ENCODE measurements around the gene MATK. TPM values are rescaled to one million over a fixed set of nuclear protein-coding genes. Genes with fewer than 3 reads are reported as not detected.

MATK gene
- total RNA-seq, 2 experiments from 2014 or later, result 29.4 to 31.8 TPM

DNA sequence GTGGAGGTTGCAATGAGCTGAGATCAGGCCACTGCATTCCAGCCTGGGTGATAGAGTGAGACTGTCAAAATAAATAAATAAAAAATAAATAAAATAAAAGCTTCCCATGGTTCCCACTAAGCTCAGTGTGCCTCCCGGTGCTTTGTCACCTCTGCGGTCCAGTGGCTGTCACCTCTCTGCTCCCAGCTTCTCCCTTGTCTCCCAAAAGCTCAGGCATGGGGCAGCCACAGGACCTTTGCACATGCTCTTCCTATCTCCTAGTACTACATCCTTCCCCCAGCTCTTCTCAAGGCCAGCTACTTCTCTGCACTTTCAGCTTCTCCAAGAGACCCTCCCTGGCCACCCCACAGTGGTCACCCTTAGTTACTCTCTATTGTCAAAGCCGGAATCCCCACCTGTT lies 7.6 kb upstream of the MATK start:
- POLR2A ChIA-PET, result interaction anchor here (0.6 to 1.1 kb wide), 2 partner anchors 16 to 31 kb away, joined by 3 read pairs; no protein-coding TSS in a partner anchor
- ATAC-seq (ENCODE audit: low read depth), result no peak
- Mint-ChIP-seq H3K4me3 (no peak overlapping the region), H3K27me3 (no peaks in the 10 kb centered on the region), H3K4me1 (peaks cover 10% of the 10 kb centered on the region), H3K36me3 (peaks cover 12% of the 10 kb centered on the region), H3K9me3 (peaks cover 11% of the 10 kb centered on the region), H3K27ac (no peak overlapping the region)
- DNase-seq, result no peak

DNA sequence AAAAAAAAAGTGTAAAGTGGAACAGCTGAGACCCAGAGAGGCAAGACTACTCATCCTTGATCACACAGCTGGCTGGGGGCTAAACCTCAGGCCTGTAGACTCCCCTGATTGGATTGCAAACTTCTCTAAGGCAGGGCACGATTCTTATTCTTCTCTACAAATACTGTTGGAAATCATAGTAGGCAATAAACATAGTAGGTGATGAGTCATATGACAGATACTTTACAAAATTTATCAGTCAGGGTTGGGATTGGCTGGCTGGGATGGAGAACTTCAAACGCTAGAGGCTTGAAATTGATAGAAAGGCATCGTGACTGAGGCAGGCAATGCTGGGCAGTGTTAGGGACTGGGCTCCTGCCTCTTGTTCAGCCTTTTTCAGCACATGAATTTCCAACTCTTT lies 5.9 kb upstream of the MATK start:
- ATAC-seq (ENCODE audit: low read depth) (no peak), DNase-seq (no peak)
- Mint-ChIP-seq H3K9me3 (peaks cover 11% of the 10 kb centered on the region), H3K36me3 (peaks cover 9% of the 10 kb centered on the region), H3K4me1 (peaks cover 5% of the 10 kb centered on the region), H3K27me3 (no peaks in the 10 kb centered on the region), H3K4me3 (no peak overlapping the region), H3K27ac (no peak overlapping the region)
- POLR2A ChIA-PET, result no interaction called here

DNA sequence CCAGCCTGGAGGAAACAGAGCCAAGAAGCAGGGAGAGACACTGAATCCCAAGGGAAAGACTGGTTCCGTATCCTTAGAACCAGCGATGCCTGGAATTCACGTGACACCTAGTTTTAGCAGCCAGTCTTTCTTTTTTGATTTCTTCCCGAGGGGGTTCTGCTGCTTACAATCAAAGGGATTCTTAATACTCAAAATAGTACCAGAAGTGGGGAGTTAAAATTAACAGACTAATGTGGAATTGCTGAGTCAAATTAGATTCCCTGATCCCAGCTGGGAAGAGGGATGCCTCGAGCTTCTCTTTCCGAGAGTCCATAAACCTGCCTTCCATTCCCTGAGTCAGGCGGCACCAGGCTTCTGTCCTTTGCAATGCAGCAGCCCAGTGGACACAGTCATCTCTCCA lies 4.8 kb upstream of the MATK start:
- Mint-ChIP-seq H3K36me3 (peaks cover 3% of the 10 kb centered on the region), H3K4me3 (no peak overlapping the region), H3K27me3 (no peaks in the 10 kb centered on the region)

DNA sequence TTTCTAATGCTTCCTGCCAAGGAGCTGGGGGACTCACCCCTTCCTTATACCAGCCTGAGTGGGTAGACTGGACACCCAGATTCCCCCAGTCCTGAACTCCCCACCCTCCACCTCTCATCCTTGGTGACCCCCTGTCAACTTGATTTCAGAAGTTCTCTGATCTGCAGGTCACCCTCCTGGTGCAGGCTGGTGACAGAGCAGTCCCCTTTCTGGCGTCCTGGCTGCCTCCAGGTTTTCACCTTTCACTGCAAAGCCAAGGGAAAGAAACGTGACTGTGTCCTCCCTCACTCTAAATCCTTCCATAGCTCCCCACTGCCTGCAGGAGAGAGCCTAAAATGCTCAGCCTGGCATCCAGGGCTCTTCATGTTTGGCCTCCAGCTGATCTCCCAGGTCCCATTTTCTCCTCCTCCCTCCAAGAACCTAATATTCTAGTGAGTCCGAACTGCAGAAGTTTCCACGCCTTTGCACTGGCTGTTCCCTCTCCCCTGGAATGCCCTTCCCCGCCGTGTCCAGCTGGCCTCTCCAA lies 4.1 kb upstream of the MATK start:
- no peak overlapping the region for H3K4me3 Mint-ChIP-seq
- peaks cover 5% of the 10 kb centered on the region for H3K9me3 Mint-ChIP-seq
- H3K27me3 Mint-ChIP-seq, result no peaks in the 10 kb centered on the region
- H3K4me1 Mint-ChIP-seq, result peaks cover 5% of the 10 kb centered on the region
- H3K36me3 Mint-ChIP-seq, result peaks cover 3% of the 10 kb centered on the region
- no peak for DNase-seq
- ATAC-seq (ENCODE audit: low read depth), result no peak
- no peak overlapping the region for H3K27ac Mint-ChIP-seq
- POLR2A ChIA-PET, result interaction anchor here (0.7 kb wide), 1 partner anchor 93 kb away, joined by 3 read pairs; no protein-coding TSS in a partner anchor

More for the DNA sequence above, 4.8 kb upstream of the MATK start:
- DNase-seq (no peak), ATAC-seq (ENCODE audit: low read depth) (no peak)
- Mint-ChIP-seq H3K27ac (no peak overlapping the region), H3K4me1 (peaks cover 5% of the 10 kb centered on the region), H3K9me3 (peaks cover 5% of the 10 kb centered on the region)
- POLR2A ChIA-PET, result no interaction called here

DNA sequence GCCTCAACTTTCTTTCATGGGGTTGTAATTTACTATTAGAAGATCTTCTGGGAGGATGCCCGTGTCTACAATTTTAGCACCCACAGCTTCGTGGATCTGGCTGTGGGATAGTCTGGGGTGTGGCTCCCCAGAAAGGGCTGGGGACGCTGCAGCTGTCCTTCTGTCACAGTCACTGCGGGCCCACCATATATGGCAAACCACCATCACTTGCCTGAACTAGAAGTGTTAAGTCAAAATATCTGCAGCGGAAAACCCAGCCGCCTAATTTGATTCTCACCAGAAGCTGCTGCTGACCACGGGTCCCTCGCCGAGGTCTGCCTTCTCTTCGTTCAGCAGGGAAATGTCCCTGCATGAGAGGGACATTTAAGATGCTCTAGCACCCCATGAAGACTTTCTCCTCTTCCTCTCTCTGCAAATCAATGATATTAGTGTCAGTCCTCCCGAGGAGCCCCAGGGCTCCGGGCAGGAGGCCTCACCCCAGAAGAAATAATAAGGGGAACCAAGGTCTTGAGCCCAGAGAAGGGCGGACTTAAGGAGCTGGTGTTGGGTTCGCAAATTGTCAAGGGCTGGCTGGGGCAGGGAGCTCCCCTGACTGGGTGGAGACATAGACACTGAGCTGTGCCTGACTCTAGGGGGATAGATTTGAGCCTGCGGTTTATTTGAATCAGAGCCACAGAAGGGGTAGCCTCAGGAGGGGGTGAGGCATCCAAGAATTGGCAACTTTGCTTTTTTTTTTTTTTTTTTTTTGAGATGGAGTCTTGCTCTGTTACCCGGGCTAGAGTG lies 3.0 kb upstream of the MATK start:
- no peak overlapping the region for H3K4me3 Mint-ChIP-seq
- ATAC-seq (ENCODE audit: low read depth), result no peak

DNA sequence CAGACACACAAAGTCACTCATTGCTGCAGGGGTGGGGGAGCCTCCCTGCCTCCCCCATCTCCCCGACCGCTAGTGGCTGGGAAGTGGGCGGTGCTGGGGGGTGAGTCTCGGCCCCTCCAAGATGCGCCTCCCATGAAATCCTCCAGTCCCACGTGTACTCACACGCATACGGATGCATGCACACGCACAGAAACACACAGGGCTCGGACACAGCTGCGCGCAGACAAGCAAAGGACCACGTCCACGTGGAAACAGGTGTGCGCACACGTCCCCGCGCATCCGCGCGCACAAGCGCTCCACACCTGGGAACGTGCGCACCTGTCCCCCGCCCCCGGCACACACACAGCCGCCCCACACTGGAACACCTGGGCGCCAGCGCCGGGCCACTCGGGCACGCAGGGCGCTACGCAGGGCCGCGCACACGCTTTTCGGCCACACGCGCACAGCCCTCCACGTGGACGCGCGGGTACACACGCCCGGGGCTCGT lies 687 bp downstream of the MATK start:
- H3K9me3 Mint-ChIP-seq, result peaks cover 10% of the 10 kb centered on the region
- H3K27me3 Mint-ChIP-seq, result no peaks in the 10 kb centered on the region
- ATAC-seq (ENCODE audit: low read depth) (peak; percentile 40), DNase-seq (no peak)
- H3K4me3 Mint-ChIP-seq, result peak overlapping the region; percentile 83
- POLR2A ChIA-PET, result interaction anchor here (0.6 to 1.0 kb wide), 2 partner anchors 17 to 27 kb away, joined by 4 read pairs; no protein-coding TSS in a partner anchor
- peaks cover 24% of the 10 kb centered on the region for H3K36me3 Mint-ChIP-seq
- peaks cover 8% of the 10 kb centered on the region for H3K4me1 Mint-ChIP-seq
- H3K27ac Mint-ChIP-seq, result peak overlapping the region; percentile 70

More for the DNA sequence above, 3.0 kb upstream of the MATK start:
- H3K27me3 Mint-ChIP-seq, result no peaks in the 10 kb centered on the region
- H3K27ac Mint-ChIP-seq, result peak overlapping the region; percentile 56
- no peak for DNase-seq
- H3K36me3 Mint-ChIP-seq, result peaks cover 5% of the 10 kb centered on the region
- POLR2A ChIA-PET, result interaction anchor here (0.7 to 2.0 kb wide), 4 partner anchors 8 to 92 kb away, joined by 3 to 5 read pairs (median 3); no protein-coding TSS in a partner anchor
- H3K4me1 Mint-ChIP-seq, result peaks cover 8% of the 10 kb centered on the region
- H3K9me3 Mint-ChIP-seq, result peaks cover 5% of the 10 kb centered on the region

DNA sequence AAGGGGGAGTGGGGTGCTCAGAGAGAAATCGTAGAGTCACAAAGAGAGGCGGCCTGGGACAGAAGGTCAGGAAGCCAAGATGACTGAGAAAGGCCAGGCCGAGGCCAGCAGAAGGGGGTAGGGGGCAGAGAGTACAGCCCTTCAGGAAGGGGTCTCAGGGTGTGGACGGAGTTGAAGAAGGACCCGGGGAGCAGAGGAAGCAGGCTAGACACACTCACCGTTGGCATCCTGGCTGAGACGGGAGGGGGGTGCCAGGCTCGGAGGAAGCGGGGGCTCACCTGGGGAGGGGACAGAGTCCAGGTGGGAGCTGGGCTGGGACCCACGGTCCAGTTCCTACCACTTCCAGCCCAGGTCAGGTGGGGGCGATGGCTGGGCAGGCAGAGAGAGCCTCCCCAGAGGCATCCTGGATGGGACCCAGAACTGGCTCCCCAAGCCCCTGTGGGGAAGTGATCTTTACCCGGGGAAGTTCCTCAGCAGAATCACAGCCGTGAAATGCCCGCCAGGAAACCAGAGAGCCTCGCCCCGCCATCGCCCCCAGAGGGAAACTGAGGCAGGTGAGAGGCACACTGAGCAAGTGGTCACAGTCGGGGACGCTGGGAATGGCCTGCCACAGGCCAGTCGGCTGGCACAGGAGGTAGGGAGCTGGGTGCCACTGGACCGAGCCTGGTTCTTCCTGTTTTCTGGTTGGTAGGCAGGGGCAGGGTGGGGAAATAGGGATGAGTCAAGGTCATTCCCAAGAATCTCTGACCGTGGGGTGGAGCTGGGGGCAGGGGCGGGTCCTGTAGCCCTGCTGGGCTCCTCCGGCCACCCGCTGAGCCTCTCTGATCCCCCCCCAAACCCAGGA lies 1.4 kb downstream of the MATK start:
- no peaks in the 10 kb centered on the region for H3K27me3 Mint-ChIP-seq
- H3K4me3 Mint-ChIP-seq, result peak overlapping the region; percentile 83
- no peak for DNase-seq
- no peak for ATAC-seq (ENCODE audit: low read depth)
- H3K27ac Mint-ChIP-seq, result peak overlapping the region; percentile 75
- peaks cover 8% of the 10 kb centered on the region for H3K4me1 Mint-ChIP-seq
- H3K36me3 Mint-ChIP-seq, result peaks cover 24% of the 10 kb centered on the region
- POLR2A ChIA-PET, result interaction anchor here (0.6 to 1.5 kb wide), 4 partner anchors 13 to 28 kb away, joined by 4 read pairs; no protein-coding TSS in a partner anchor
- H3K9me3 Mint-ChIP-seq, result peaks cover 10% of the 10 kb centered on the region

DNA sequence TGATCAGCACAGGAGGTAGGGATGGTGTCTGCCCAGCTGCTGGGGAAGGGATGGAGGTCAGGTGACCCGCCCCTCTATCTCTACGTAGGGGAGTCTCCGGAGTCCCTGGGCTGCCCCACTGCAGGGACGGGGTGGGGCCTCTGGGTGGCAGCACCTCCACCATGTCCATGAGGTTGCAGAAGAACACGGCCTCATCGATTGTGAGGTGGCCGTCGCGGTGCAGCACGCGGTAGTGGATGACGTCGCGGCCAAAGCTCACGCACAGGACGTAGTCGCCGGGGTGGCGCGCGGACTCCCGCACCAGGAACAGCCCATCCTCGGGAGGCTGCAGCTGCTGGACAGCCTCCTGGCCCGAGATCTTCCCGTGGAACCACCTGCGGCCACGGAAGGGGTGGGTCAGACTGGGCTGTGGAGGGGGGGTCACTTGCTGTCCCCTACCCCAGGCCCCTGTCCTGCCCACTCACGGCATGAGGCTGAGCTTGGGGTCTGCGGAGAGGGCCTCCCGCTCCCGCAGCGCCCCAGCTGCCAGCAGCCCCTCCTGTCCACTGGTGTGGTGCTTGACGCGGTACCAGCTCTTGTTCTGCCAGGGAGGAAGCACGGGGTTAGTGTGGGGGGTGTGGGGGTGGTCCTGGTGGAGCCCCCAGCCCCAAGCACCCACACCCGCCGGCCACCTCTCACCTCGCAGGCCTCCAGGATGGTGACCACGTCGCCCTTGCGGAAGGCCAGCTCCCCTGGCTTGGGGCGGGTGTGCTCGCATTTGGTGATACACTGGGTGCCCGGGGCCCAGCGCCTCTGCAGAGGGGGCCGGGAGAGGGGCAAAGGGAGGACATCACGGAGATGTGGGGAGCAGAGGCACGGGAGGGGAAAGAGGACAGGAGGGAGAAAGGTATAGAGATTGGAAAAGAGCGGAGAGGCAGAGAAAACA lies 2.3 kb downstream of the MATK start:
- Mint-ChIP-seq H3K9me3 (peaks cover 10% of the 10 kb centered on the region), H3K36me3 (peaks cover 24% of the 10 kb centered on the region), H3K4me1 (peaks cover 4% of the 10 kb centered on the region), H3K27me3 (no peaks in the 10 kb centered on the region), H3K4me3 (peak overlapping the region; percentile 83), H3K27ac (no peak overlapping the region)
- POLR2A ChIA-PET, result interaction anchor here (0.6 to 1.5 kb wide), 3 partner anchors 13 to 305 kb away, joined by 4 to 6 read pairs (median 4); no protein-coding TSS in a partner anchor
- peak; percentile 19 for ATAC-seq (ENCODE audit: low read depth)
- DNase-seq, result peak; percentile 55

DNA sequence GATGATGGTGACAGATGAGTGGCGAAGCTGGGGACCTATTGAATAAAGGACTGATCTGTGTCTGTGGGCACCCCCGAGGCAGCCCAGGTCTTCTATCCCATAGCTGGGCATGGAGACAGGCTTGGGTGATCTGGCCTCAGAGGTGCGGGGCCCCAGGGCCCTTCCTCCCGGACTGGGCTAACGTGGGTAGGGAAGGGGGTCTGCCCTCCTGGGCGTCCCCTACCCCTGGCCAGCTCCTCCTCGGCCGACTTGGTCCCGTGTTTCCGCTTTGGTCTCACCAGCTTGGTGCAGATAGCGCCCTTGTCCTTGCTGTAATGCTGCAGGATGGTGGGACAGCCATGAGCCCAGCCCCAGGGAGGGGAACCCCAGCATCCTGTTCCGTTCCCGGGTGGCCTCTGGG lies 3.3 kb downstream of the MATK start:
- Mint-ChIP-seq H3K27ac (no peak overlapping the region), H3K4me1 (peaks cover 4% of the 10 kb centered on the region), H3K4me3 (no peak overlapping the region), H3K36me3 (peaks cover 24% of the 10 kb centered on the region), H3K27me3 (no peaks in the 10 kb centered on the region), H3K9me3 (peaks cover 10% of the 10 kb centered on the region)
- POLR2A ChIA-PET, result interaction anchor here (0.6 to 1.5 kb wide), 2 partner anchors 30 to 509 kb away, joined by 3 to 4 read pairs; no protein-coding TSS in a partner anchor
- DNase-seq (no peak), ATAC-seq (ENCODE audit: low read depth) (no peak)

DNA sequence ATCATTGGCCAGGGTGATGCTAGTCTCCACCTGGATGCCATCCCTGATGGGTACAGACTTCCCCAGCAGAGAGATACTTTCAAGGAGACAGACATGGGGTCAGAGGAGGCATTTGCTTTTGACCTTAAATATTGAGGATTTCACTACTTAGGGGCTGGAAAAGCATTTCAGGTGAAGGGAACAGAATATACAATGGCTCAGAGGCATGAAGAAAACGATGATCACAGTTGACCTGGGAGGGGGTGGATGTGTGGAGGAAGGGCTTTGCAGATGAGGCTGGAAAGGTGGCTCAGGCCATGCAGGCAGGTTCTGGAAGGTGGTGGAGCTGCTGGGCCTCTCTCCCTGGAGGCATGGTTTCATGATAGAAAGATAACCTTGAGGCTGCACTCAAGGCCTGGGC lies 3.9 kb downstream of the MATK start:
- peaks cover 10% of the 10 kb centered on the region for H3K9me3 Mint-ChIP-seq

DNA sequence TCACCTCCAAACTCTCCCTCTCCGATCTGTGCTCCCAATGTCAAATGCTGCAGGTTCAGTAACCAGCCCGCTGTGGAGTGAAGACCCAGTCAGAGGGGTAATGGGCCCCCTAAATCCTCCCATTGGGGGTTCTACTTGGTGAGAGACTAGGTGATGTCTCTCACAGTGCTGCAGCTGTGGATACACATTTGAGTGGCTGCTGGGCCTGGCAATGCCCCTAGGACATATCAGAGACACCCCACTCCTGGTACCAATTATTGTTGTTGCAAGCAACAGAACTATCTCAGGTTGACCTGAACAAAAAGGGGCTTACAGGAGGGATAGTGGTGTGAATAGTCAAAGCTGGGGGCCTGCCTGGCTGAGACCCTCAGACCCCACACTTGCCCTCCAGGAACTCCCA lies 4.6 kb downstream of the MATK start:
- H3K27ac Mint-ChIP-seq, result no peak overlapping the region
- H3K4me1 Mint-ChIP-seq, result peaks cover 4% of the 10 kb centered on the region
- H3K9me3 Mint-ChIP-seq, result peaks cover 10% of the 10 kb centered on the region
- H3K27me3 Mint-ChIP-seq, result no peaks in the 10 kb centered on the region
- POLR2A ChIA-PET, result interaction anchor here (1.1 kb wide), 1 partner anchor 19 kb away, joined by 5 read pairs; the partner anchor contains the start of gene MRPL54
- H3K4me3 Mint-ChIP-seq, result no peak overlapping the region
- ATAC-seq (ENCODE audit: low read depth) (no peak), DNase-seq (no peak)
- H3K36me3 Mint-ChIP-seq, result peaks cover 24% of the 10 kb centered on the region

More for the DNA sequence above, 3.9 kb downstream of the MATK start:
- DNase-seq (no peak), ATAC-seq (ENCODE audit: low read depth) (no peak)
- H3K27ac Mint-ChIP-seq, result no peak overlapping the region
- H3K4me3 Mint-ChIP-seq, result no peak overlapping the region
- H3K36me3 Mint-ChIP-seq, result peaks cover 24% of the 10 kb centered on the region
- peaks cover 4% of the 10 kb centered on the region for H3K4me1 Mint-ChIP-seq
- POLR2A ChIA-PET, result interaction anchor here (0.6 kb wide), 1 partner anchor 509 kb away, joined by 3 read pairs; no protein-coding TSS in a partner anchor
- no peaks in the 10 kb centered on the region for H3K27me3 Mint-ChIP-seq

DNA sequence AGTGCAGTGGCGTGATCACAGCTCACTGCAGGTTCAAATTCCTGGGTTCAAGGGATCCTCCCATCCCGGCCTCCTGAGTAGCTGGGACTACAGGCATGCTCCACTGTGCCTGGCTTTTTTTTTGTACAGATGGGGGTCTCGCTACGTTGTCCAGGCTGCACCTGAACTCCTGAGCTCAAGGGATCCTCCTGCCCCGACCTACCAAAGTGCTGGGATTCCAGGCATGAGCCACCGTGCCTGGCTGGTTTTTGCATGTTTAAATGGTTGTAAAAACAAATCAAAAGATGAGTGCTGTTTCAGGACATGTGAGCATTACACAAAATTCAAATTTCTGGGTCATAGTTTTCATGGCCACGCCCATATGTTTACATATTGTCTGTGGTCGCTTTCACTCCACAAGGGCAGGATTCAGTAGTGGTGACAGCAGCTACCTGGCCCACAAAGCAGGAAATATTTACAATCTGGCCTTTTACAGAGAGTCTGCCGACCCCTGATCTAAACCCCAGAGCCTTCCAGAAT lies 5.3 kb downstream of the MATK start:
- DNase-seq (no peak), ATAC-seq (ENCODE audit: low read depth) (no peak)
- Mint-ChIP-seq H3K27ac (no peak overlapping the region), H3K36me3 (peaks cover 27% of the 10 kb centered on the region), H3K9me3 (peaks cover 12% of the 10 kb centered on the region), H3K27me3 (no peaks in the 10 kb centered on the region), H3K4me3 (no peak overlapping the region), H3K4me1 (peaks cover 4% of the 10 kb centered on the region)
- POLR2A ChIA-PET, result interaction anchor here (1.1 kb wide), 1 partner anchor 18 kb away, joined by 5 read pairs; the partner anchor contains the start of gene MRPL54
